Brain pericyte (primary cell): ENCODE data around the gene RNF212.

ENCODE experiments used
- DNase-seq: peaks from one replicate; pipeline ENCODE4 v3.0.0-alpha.2; 2012; ENCODE audit warnings: low read depth, low spot score

RNF212 gene

DNA sequence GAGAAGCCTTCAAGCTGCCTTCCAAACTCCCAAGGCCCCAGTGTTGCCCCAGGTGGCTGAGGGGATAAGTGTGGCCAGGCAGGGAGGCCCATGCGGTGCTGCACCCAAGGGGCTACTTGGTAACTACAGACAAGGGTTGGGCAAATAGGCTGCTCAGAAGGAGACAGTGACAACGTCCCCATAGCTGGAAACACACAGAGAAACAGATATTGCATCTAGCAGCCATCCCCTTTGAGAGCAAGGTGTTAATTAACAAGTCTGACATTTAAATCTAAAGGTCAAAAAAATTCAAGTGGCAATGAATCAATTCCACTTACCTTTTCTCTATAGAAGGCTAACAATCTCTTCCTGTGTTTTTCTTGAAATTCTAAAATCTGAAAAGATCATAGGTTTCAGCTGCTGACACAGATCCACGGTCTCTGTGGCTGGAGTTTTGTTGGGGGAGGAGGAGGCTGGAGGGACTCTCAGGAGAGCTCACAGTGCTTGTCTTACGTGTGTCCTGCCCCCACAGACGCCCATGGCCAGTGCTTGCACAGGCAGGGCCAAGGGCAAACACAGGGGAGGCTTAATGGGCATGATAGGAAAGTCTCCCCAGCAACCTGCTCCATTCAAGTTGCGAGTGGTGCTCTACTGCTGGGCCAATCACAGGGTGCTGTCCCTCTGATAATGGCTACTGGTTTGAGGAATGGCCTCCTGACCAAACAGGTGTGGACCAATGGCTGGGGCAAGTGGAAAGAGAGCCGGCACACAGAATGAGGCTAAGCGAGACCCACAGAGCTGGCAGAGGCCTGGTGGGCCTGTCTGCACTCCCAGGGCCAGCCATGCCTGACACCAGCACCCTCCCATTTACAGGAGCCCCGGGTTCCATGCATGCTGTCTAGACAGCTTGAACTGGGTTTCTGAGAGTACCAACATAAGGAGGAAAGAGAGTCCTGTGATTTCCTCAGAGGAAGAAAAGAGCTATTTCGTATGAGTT lies 22.6 kb downstream of the RNF212 start:
- DNase-seq: no peak

DNA sequence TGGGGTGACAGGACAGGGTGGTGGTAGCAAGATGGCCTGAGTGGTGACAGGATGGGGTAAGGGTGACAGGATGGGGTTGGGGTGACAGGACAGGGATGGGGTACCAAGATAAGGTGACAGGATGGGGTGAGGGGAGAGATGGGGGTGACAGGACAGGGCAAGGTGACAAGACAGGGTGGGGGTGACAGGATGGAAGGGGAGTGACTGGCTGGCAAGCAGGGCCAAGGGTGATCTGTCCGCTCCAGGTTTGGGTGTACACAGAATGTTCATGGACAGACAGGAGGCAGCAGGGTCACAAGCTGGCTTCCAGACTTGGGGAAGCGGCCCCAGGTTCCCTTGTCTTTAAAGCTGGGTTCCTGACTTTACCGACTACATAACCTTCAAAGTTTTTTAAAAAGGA lies 23.3 kb downstream of the RNF212 start:
- no peak for DNase-seq

DNA sequence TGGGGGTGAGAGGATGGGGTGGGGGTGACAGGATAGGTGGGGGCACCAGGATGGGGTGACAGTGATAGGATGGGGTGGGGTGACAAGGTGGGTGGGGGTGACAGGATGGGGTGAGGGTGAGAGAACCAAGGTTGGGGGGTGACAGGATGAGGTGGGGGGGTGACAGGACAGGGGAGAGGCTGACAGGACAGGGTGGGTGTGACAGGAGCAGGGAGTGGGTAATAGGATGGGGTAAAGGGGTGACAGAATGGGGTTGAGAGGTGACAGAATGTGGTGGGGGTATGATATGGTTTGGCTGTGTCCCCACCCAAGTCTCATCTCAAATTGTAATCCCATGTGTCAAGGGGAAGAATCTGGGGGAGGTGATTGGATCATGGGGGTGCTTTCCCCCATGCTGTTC lies 26.0 kb downstream of the RNF212 start:
- DNase-seq: no peak

DNA sequence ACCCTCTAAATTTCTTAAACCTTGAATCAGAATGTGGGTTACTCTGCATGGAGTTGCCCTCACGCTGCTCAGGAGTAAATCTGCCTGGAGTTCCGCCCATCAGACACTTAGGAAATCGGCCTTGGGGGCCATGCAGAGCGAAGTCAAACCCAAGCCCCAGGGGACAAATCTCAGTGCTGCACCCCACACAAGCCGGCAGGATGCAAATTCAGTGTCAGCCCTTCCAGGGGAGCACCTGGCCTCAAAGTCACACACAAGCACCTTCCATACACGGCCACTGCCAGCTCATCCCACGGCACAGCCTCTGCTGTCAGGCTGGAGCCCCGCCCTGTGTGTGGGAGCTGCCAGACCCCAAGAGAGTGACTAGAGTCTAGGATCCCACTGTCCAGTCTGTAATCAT lies 27.4 kb downstream of the RNF212 start:
- DNase-seq: no peak

DNA sequence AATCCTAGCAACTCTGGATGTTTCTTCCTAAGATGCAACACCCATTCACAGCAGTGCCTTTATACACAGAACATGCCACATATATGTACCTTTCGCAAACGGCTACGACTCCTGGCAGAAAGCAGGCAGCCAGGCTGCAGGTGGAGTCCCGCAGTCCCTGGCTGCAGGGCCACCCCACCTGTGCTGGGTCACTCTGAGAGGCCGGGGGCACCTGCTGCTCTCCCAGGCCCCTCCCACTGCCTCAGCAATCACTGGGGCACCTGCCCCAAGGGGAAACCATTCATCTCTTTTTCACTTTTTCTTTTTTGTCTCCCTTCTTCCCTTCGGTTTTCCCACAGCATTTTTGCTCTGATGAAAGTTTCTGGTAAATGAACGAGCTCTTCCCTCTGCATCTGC lies 28.0 kb downstream of the RNF212 start:
- no peak for DNase-seq

DNA sequence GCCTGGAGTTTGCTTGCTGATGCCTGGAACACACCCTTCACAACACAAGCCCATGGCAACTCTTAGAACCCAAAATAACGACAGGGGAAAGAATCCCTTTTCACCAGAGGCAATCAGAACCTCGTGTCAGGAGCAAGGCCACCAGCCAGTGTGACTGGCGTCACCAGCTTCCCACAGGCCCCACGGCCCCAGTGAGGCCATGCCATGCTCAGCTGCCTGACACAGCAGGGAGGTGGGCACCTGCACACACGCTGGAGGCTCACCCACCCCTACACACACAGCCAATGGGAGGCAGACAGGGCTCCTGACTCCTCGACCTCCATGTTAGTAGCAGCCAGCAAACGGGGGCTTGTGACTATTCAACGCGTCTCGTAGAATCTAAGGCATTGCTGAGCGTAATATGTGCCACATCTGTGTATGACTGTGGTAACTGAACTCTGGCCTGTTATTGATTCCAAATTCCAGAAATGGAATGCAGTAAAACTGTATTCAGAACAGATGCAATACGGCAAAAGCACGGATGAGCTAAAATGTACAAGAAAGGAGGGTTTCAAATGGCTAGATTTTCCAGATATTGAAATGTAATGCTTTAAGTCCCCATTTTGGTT lies 28.5 kb downstream of the RNF212 start:
- DNase-seq: no peak

DNA sequence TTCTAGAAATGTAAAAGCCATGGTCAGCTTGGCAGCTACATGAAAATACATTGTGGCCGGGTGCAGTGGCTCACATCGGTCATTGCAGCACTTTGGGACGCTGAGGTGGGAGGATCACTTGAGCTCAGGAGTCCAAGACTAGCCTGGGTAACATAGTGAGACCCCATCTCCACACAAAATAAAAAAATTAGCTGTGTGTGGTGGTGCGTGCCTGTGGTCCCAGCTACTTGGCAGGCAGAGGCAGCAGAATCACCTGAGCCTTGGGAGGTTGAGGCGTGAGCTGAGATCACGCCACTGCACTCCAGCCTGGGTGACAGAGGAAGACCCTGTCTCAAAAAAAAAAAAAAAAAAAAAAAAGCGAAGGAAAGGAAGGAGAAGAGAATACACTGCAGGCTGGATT lies 29.0 kb downstream of the RNF212 start:
- no peak for DNase-seq

DNA sequence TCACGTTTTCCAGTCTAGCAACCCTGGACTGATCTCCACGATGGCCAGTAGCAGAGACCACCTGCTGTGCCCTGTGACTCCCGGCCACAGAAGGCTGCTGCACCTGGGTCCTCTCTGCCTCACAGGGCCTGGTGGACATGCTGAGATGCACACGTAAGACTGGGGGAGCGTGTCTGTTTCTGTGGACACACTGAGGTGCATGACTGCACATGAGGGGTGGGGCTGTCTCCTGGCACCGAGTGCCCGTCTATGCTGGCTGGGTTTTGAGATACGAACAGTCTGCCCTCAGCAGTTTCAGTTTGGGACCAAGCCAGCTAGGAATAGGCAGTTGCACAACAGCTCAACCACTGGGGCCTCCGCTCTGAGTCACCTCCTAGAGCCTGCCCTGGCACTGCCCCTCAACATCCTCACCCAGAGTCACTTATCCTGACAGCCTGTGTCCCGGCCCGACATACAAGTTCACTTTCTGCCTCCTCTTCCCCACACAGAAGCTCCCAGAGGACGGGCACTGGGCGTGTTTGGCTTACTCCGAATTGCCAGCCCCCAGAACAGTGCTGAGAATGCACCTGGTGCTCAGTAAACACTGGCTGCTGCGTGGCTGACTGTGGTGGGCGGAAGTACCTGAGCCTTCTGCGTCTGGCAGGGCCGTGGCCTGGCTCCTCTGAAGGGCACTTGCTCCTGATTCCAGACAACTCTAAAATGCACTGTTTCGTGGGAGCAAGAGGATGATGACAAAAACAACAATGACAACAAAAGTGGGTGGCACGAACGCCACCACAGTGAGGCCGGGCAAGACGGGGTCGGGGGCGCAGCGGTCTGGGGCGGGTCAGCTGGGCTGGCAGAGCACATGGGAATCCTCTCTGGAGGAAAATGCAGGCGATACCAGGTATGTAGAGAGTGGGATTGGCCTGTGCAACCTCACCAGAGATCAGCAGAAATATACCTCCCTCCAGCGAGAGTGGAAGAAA lies 30.9 kb downstream of the RNF212 start:
- peak; percentile 43 for DNase-seq

DNA sequence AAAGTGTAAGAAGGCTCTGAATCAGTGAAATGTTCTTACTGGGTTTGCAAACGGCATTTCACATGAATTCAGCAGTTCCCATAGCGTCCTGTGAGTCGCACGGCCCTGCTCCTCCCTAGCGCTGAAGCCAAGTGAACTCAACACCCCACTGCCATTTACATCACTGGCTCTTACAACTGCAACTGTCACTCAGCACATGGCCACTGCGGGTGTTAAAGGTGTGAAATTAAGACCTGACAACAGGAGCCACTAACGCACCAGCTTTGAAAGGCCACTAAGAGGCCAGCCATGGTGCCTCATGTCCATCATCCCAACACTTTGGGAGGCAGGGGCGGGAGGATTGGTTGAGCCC lies 31.7 kb downstream of the RNF212 start:
- DNase-seq: no peak

DNA sequence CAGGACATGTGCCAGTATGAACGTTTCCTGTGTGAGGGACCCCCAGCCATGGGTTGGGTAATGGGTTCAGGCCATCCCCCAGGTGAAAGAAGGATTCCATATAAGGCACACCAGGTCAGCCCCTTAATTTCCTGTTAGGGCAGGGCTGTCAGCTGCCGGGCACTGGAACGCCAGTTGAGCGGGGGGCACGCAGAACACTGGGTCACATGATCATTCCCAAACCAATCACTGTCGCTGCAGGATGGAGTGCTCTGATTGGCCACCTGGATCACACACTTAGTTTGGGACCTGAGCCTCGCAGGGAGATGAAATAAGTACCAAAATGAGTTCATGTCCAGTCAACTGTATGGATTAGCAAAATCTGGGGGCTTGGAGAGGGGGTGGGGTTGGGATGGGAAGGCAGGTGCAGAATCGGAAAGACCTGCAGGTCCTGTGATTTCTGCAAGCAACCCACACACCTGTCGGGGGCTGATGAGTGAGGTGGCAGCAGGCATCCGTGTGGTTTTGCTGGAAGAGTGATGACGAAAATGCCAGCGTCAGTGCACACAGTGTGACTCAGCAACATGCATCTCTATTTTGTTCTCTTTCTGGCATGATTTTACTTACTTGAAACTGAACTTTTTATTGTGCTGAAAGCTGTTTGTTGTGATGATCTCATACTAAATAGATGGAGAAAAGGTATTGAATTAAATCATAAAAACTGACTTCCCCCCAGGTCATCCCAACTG lies 32.2 kb downstream of the RNF212 start:
- DNase-seq: no peak

DNA sequence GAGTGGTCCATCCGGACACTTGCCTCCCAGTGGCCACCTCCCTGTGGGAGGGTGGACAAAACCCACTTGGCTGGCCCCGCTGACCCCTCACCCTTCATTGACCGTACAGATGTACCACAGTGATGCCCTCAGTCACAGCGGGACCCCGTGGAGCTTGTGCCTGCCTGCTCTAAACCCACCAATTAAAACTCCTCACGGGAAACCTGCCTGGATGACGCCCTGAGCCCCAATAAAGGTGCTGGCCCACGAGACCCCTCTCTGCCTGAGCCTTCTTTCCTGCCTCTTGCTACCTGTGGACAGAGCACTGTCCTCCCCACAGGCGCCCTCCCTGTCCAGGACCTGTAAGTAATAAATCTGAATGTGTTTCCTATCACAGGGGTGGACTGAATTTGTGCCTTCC lies 32.9 kb downstream of the RNF212 start:
- no peak for DNase-seq

DNA sequence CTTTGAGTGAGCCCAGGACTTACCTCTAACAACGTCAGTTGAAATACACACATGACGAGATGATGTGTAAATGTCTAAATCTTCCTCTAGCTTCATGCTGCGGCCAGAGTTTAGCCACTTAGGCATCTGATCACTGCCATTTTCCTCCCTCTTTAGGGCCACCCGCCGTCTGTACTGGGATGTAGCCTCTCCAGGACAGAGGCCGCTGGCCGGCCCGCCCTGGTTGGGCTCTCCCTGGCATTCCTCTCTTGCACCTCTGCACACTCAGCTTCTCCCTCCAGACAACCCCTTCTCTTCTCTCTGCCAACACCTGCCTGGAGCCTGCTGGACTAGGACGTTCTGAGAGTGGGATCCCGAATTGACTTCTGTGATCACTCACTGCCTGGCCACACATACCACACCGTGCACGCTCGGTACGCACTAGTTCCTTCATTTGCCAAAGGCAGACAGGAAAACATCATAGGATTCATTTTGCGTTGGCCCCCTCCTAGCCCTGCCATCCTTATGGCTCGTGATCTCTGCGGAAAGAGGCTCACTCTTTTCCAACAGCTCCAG lies 33.6 kb downstream of the RNF212 start:
- no peak for DNase-seq

DNA sequence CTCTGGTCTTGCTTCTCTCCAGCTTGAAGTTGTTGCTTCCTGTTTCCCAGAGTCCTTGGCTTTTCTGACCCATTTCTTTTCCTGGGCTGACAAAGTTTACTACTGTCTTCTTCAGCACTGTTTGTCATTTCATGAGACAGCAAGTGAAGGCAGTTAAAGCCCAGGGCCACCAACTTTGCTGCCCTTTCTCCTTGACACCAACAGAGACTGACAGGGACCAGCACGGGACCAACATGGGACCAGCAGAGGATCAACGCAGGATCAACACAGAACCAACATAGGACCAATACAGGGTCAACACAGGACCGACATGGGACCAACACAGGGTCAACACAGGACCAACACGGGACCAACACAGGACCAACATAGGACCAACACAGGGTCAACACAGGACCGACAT lies 34.9 kb downstream of the RNF212 start:
- DNase-seq: no peak

DNA sequence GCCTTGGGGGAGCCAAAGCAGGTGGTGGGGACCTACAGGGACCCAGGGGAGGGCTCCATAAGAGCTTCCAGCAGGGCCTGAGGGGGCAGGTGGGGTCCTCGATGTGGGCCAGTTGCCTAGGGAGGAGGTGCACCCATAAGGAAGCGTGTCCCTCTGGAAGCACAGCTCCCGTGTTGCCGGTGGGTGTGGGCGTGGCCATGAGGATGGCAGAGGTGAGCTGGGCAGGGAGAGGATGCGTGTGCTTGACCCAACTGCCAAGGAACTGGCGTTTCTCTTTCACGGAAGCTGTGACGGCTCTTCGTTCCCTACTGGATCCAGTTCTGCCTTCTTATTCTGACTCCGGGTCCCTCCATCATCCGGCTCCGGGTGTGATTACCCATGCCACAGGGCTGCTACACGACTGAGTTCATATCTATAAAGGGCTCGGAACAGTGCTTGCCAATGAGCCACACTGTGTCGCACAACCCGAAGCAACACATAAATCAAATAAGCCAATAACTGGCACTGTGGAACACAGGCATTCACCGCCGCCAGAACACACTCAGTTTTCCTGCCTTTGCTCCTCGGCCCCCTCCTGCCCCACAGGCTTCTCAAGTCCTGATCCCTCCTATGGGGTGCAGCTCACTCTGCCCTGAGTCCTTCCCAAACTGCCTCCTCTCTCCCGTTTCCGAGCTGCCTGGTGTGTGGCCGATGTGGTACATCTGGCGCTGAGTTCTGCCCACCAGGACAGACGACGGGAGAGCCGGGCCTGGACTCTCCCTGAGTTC lies 35.5 kb downstream of the RNF212 start:
- DNase-seq: no peak

DNA sequence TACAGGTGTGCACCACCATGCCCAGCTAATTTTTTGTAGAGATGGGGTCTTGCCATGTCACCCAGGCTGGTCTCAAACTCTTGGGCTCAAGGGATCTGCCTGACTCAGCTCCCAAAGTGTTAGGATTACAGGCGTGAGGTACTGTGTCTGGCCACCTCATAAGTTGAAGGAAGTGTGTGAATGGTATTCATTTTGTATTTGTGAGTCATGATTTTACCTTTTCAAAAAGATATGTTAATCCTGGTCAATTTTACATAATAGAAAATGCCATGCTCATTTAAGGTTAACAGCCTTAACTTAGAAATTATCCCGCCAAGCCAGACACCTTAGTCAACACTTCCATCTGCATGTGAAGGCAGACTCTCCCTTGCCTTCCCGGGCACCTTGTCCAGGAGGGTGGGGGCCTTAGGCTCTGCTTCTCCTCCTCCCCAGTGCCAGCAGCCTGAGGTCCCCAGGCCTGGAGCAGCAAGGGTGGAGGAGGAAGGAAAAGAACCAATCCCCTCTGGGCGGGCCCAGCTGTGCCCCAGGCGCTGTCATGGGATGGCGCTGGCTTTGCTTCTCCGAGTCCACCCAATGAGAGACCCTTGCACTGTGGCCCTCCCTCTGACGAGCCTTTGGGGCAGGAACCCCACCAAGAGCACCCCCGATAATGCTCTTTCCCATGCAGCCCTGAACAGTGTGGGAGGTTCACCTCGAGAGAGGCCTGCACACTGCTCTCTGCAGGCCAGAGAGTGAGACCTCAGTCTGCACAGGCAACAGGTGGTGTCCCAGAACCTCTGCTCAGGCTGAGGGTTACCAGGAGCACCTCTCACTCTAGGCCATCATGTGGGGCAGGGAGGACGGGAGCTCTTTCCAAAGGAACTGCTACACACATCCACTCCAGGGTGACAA lies 37.3 kb downstream of the RNF212 start:
- no peak for DNase-seq

DNA sequence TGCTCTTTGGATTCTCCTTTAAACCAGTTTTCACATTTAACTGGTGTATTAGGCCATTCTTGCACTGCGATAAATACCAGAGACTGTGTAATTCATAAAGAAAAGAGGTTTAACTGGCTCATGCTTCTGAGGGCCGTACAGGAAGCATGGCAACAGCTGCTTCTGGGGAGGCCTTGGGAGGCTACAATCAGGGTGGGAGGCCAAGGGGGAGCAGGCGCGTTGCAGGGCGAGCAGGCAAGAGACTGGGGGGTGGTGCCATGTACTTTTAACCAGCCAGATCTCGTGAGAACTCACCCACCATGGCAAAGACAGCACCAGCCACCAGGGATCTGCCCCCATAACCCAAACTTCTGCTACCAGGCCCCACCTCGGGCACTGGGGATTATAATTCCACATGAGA lies 38.1 kb downstream of the RNF212 start:
- no peak for DNase-seq

DNA sequence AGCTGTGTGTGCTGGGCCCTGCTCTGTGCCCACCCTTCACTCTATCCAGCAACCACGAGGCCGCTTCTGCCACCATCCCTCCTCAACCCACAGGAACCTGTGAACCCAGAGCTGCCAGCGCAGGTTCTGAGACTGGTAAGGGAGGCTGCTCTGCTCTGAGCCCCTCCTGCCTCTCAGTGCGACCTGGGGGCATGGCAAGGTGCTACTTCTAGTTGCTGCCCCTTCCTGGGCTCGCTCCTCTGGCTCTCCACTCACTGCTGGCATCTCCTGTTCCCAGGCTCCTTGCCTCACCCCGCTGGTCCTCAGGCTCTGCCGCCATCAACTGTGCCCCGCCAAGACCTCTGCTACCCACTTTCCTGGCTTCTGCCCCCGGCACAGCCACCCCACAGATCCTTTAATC lies 39.3 kb downstream of the RNF212 start:
- no peak for DNase-seq

DNA sequence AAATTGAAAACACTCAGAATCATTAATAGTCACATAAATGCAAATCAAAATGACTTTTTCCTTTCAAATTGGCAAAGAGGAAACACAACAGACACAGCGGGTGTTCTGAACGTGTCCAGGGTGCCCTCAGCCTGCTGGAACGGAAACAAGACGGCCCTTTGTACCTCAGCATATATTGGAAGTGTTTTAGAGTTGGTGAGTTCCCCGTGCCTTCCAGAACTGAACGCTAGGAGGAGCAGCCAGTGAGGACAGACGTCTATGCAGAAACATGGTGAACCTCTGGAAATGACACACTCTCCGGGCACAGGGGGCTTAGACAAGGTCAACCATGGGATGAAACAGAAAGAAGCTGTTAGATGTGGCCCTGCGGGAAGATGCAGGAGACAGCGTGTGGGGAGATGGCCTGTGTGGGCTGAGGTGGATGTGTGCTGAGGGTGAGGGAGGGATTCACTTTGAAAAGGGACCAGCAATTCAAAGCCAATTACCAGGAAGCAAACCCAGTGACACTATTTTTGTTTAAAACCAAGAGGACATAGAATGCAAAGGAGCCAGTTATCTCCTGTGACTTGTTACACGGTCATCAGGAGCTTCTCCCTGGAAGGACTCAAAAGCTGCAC lies 40.4 kb downstream of the RNF212 start:
- DNase-seq: no peak

DNA sequence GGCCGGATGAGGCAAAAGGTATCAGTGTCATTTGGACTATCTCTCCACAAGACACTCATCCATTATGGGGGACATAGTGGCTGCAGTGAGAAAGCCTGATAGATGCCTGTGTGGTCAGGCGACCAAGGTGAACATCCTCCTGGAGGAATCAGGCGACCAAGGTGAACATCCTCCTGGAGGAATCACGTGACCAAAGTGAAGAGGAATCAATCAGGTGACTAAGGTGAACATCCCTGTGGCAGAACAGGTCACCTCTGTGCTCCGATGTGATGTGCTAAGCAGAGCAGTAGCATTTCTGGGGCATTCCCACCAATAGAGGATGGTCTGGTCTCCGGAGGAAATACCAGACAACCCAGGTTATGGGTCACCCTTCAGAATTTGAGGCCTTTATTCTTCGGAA lies 44.0 kb downstream of the RNF212 start:
- no peak for DNase-seq
